ENCODE measurements around the gene LY6G6D.

The LY6G6D gene

GRCh38 chr6:31752739-31753319 lies 37.7 kb downstream of the LY6G6D start:
- no peak for TF ChIP-seq CTCF (IDR thresholded peaks at IDR 0.05; ENCODE audit: control insufficient read depth, insufficient read depth, low read depth, low read length, missing control alignments)
- H3K4me3 ChIP-seq (ENCODE audit: control insufficient read depth, low read depth, low read length) = no peak overlapping the region
- no peak for DNase-seq (ENCODE audit: low read depth)

GRCh38 chr6:31758281-31758680 lies 43.1 kb downstream of the LY6G6D start:
- DNase-seq (ENCODE audit: low read depth) = no peak
- no peak overlapping the region for H3K4me3 ChIP-seq (ENCODE audit: control insufficient read depth, low read depth, low read length)
- TF ChIP-seq CTCF (IDR thresholded peaks at IDR 0.05; ENCODE audit: control insufficient read depth, insufficient read depth, low read depth, low read length, missing control alignments) = no peak

GRCh38 chr6:31760790-31761189 lies 45.6 kb downstream of the LY6G6D start:
- no peak overlapping the region for H3K4me3 ChIP-seq (ENCODE audit: control insufficient read depth, low read depth, low read length)
- no peak for TF ChIP-seq CTCF (IDR thresholded peaks at IDR 0.05; ENCODE audit: control insufficient read depth, insufficient read depth, low read depth, low read length, missing control alignments)
- no peak for DNase-seq (ENCODE audit: low read depth)

- no peak overlapping the region for H3K4me3 ChIP-seq (ENCODE audit: control insufficient read depth, low read depth, low read length)
- no peak for DNase-seq (ENCODE audit: low read depth)
- TF ChIP-seq CTCF (IDR thresholded peaks at IDR 0.05; ENCODE audit: control insufficient read depth, insufficient read depth, low read depth, low read length, missing control alignments) = no peak
These were observed 46.2 kb downstream of the LY6G6D start for GRCh38 chr6:31761343-31761742.

- no peak for TF ChIP-seq CTCF (IDR thresholded peaks at IDR 0.05; ENCODE audit: control insufficient read depth, insufficient read depth, low read depth, low read length, missing control alignments)
- no peak within 1 kb of the TSS for H3K4me3 ChIP-seq (ENCODE audit: control insufficient read depth, low read depth, low read length)
- no peak for DNase-seq (ENCODE audit: low read depth)
These were observed 47.2 kb downstream of the LY6G6D start, which contains the start of gene SAPCD1 for GRCh38 chr6:31762356-31762755. SAPCD1 (plus strand) TSS chr6:31762656; CDS start chr6:31763055, 399 bp downstream.

GRCh38 chr6:31762878-31763618 lies 47.9 kb downstream of the LY6G6D start:
- no peak overlapping the region for H3K4me3 ChIP-seq (ENCODE audit: control insufficient read depth, low read depth, low read length)
- no peak for TF ChIP-seq CTCF (IDR thresholded peaks at IDR 0.05; ENCODE audit: control insufficient read depth, insufficient read depth, low read depth, low read length, missing control alignments)
- DNase-seq (ENCODE audit: low read depth) = no peak
